DMS53 (cell line): Measurements from ENCODE around the gene ZMYND10.

Experiments used
- DNase-seq: peaks from one replicate; lab custom pipeline; 2025; lab: John Stamatoyannopoulos, UW

ZMYND10 gene

GRCh38 chr3:50345586-50346234 is at the start of gene ZMYND10:
ZMYND10 (minus strand) TSS chr3:50345732; CDS start chr3:50345579, 153 bp downstream.
- DNase-seq, result no peak

- DNase-seq, result no peak
Measured at GRCh38 chr3:50393061-50393460, 47.5 kb upstream of the ZMYND10 start.

GRCh38 chr3:50392101-50392715 is 46.7 kb upstream of the ZMYND10 start:
- peak; percentile 12 for DNase-seq

GRCh38 chr3:50390508-50391224 is 45.1 kb upstream of the ZMYND10 start:
- peak; percentile 62 for DNase-seq

- DNase-seq, result no peak
Measured at GRCh38 chr3:50389414-50389767, 43.9 kb upstream of the ZMYND10 start.

- DNase-seq, result no peak
Measured at GRCh38 chr3:50388720-50389413, 43.3 kb upstream of the ZMYND10 start.

GRCh38 chr3:50388016-50388719 is 42.6 kb upstream of the ZMYND10 start:
- DNase-seq, result no peak

- no peak for DNase-seq
Measured at GRCh38 chr3:50385754-50386153, 40.2 kb upstream of the ZMYND10 start.

GRCh38 chr3:50383750-50384149 is 38.2 kb upstream of the ZMYND10 start:
- DNase-seq, result no peak

GRCh38 chr3:50382722-50383121 is 37.2 kb upstream of the ZMYND10 start:
- DNase-seq, result no peak

GRCh38 chr3:50381383-50381782 is 35.9 kb upstream of the ZMYND10 start:
- no peak for DNase-seq

- DNase-seq, result no peak
Measured at GRCh38 chr3:50380405-50381085, 35.0 kb upstream of the ZMYND10 start.

GRCh38 chr3:50378757-50379156 is 33.2 kb upstream of the ZMYND10 start:
- no peak for DNase-seq

GRCh38 chr3:50378024-50378423 is 32.5 kb upstream of the ZMYND10 start:
- no peak for DNase-seq

- no peak for DNase-seq
Measured at GRCh38 chr3:50375258-50375931, 29.9 kb upstream of the ZMYND10 start.

- no peak for DNase-seq
Measured at GRCh38 chr3:50374363-50375257, 29.1 kb upstream of the ZMYND10 start.

- no peak for DNase-seq
Measured at GRCh38 chr3:50373146-50374051, 27.9 kb upstream of the ZMYND10 start.

- peak; percentile 16 for DNase-seq
Measured at GRCh38 chr3:50372349-50372748, 26.8 kb upstream of the ZMYND10 start.
